HCT116 (cell line): Measurements from ENCODE around the gene AKAP9. TPM values are rescaled to one million over a fixed set of nuclear protein-coding genes. Genes with fewer than 3 reads are reported as not detected.

Source experiments
- ATAC-seq: fragments of 200-7000 bp; cut with Tn5 transposase; 2 replicates; pipeline ENCODE4 v1.9.1; 2020; ENCODE audit warnings: mild to moderate bottlenecking, moderate library complexity
- BruUV-seq: library from RNA; stranded (reverse); fragments of 400-500 nt; replicated peaks from 2 replicates; lab custom pipeline; 2021; lab: Mats Ljungman, UMichigan
- CTCF ChIA-PET: fragments of 300-600 bp; sonication (Branson Sonifier 250); formaldehyde crosslinking; loops from one replicate; lab custom pipeline; 2021; ENCODE audit warnings: antibody characterized with exemption; lab: Charles Lee
- POLR2A ChIA-PET: fragments of 300-600, 350-600 bp; sonication (Branson Sonifier 250); formaldehyde crosslinking; loops from one replicate; lab custom pipeline; 2021; ENCODE audit warnings: antibody characterized with exemption; lab: Charles Lee
- RAD21 ChIA-PET, 2 experiments: fragments of 300-600 bp; sonication (Branson Sonifier 250); formaldehyde crosslinking; loops; one replicate each; lab custom pipeline; 2023; ENCODE audit warnings: low total read pairs in 2 of 2; ENCODE audit not compliant: uncharacterized antibody in 2 of 2, unreplicated experiment in 2 of 2, low non-redundant PET in 1 of 2; lab: Charles Lee
- DNase-seq: peaks from one replicate; pipeline ENCODE4 v3.0.0-alpha.2; 2010; ENCODE audit warnings: low read depth, low spot score
- H2AFZ ChIP-seq: fragments of 200-600 bp; shearing (Covaris generic), sonication (generic); 2 replicates; pipeline ENCODE4 v1.6.1; 2017; ENCODE audit warnings: low read depth, mixed run types, mixed read lengths, antibody characterized with exemption, low read length; ENCODE audit not compliant: poor library complexity, severe bottlenecking
- H3K27ac ChIP-seq: 2 replicates; pipeline ENCODE4 v1.5.1; 2012; ENCODE audit warnings: low read depth, low read length
- H3K27me3 ChIP-seq: fragments of 200-600 bp; sonication (generic); 2 replicates; pipeline ENCODE4 v1.6.1; 2016; ENCODE audit warnings: mixed run types, low read length, mixed read lengths; ENCODE audit not compliant: insufficient read depth
- H3K36me3 ChIP-seq, 2 experiments: fragments of 200-500 bp in 1 of 2; fragments of 200-600 bp in 1 of 2; sonication (Bioruptor generic) in 1 of 2; sonication (generic) in 1 of 2; 2 replicates each; pipeline versions ENCODE4 v1.5.1 to v1.6.1; 2014 to 2016; ENCODE audit warnings: low read length in 2 of 2, inconsistent platforms in 1 of 2, mixed read lengths in 1 of 2, mixed run types in 1 of 2; ENCODE audit not compliant: insufficient read depth in 2 of 2, control insufficient read depth in 1 of 2
- H3K4me1 ChIP-seq, 2 experiments: fragments of 200-600 bp in 1 of 2; sonication (generic) in 1 of 2; 2 replicates each; pipeline versions ENCODE4 v1.5.1 to v1.6.1; 2012 to 2017; ENCODE audit warnings: low read length in 2 of 2, inconsistent platforms in 1 of 2, mild to moderate bottlenecking in 1 of 2, mixed read lengths in 1 of 2, mixed run types in 1 of 2, moderate library complexity in 1 of 2; ENCODE audit not compliant: insufficient read depth in 2 of 2, control insufficient read depth in 1 of 2
- H3K4me2 ChIP-seq: fragments of 200-600 bp; sonication (generic); 2 replicates; pipeline ENCODE4 v1.6.1; 2017; ENCODE audit warnings: mixed run types, low read length, mixed read lengths
- H3K4me3 ChIP-seq, 2 experiments: fragments of 200-600 bp in 1 of 2; sonication (generic) in 1 of 2; replicated peaks in 1 of 2; 2 replicates each; pipeline ENCODE4 v1.5.1; 2011 to 2016; ENCODE audit warnings: low read length in 2 of 2, control low read depth in 1 of 2, low read depth in 1 of 2, mild to moderate bottlenecking in 1 of 2, mixed read lengths in 1 of 2, mixed run types in 1 of 2
- H3K79me2 ChIP-seq: fragments of 200-600 bp; sonication (generic); 2 replicates; pipeline ENCODE4 v1.6.1; 2017; ENCODE audit warnings: mild to moderate bottlenecking, mixed run types, low read length, moderate library complexity, mixed read lengths; ENCODE audit not compliant: insufficient read depth
- H3K9ac ChIP-seq: fragments of 200-600 bp; sonication (generic); 2 replicates; pipeline ENCODE4 v1.6.1; 2016; ENCODE audit warnings: low read length, mixed read lengths
- H3K9me2 ChIP-seq: fragments of 200-600 bp; sonication (generic), shearing (Covaris generic); 2 replicates; pipeline ENCODE4 v1.6.1; 2017; ENCODE audit warnings: mixed run types, mild to moderate bottlenecking, moderate library complexity; ENCODE audit not compliant: insufficient read depth
- H3K9me3 ChIP-seq, 2 experiments: fragments of 200-500 bp in 1 of 2; fragments of 200-600 bp in 1 of 2; sonication (Bioruptor generic) in 1 of 2; sonication (generic) in 1 of 2; 2 replicates each; pipeline ENCODE4 v1.6.1; 2014 to 2017; ENCODE audit warnings: low read length in 2 of 2, mixed read lengths in 2 of 2, inconsistent platforms in 1 of 2, low read depth in 1 of 2, mild to moderate bottlenecking in 1 of 2, mixed run types in 1 of 2, moderate library complexity in 1 of 2; ENCODE audit not compliant: control insufficient read depth in 1 of 2, insufficient read depth in 1 of 2
- H4K20me1 ChIP-seq: fragments of 200-600 bp; sonication (generic), shearing (Covaris generic); 2 replicates; pipeline ENCODE4 v1.6.1; 2017; ENCODE audit warnings: mixed run types, mild to moderate bottlenecking, moderate library complexity; ENCODE audit not compliant: insufficient read depth
- CEBPB ChIP-seq: IDR thresholded peaks from 2 replicates; pipeline ENCODE4 v1.6.1; 2012; ENCODE audit warnings: low read depth
- EZH2phosphoT487 ChIP-seq: fragments of 200-600 bp; IDR thresholded peaks from 2 replicates; pipeline ENCODE4 v1.6.1; 2018; ENCODE audit warnings: antibody characterized with exemption, borderline replicate concordance
- YY1 ChIP-seq: IDR thresholded peaks from 2 replicates; pipeline ENCODE4 v1.6.1; 2011; ENCODE audit warnings: low read length, low read depth, moderate library complexity, mild to moderate bottlenecking; ENCODE audit not compliant: insufficient replicate concordance; ENCODE audit errors: extremely low read depth
- ZNF274 ChIP-seq: fragments of 200-500 bp; sonication (Bioruptor generic); IDR thresholded peaks from 2 replicates; pipeline ENCODE4 v1.6.1; 2014; ENCODE audit warnings: mild to moderate bottlenecking, low read depth, low read length, inconsistent platforms
- intact Hi-C: fragments of 100-400 bp; cut with micrococcal nuclease; formaldehyde crosslinking; loops from 2 replicates; pipeline ENCODE4 v1.10.0; 2022
- total RNA-seq: library from RNA; stranded (reverse); gene quantifications from one replicate; pipeline ENCODE4 v1.2.1, GENCODE V29; 2021; ENCODE audit not compliant: unreplicated experiment

Gene AKAP9
- total RNA-seq, 1 experiment from 2014 or later: 32.6 TPM

GRCh38 chr7:92028686-92029085 is 88.0 kb downstream of the AKAP9 start:
- Histone ChIP-seq H3K9ac (no peak overlapping the region), H3K9me2 (no peaks in the 10 kb centered on the region), H2AFZ (no peak overlapping the region), H3K4me1 (no peaks in the 10 kb centered on the region), H3K79me2 (no peaks in the 10 kb centered on the region), H3K27me3 (no peaks in the 10 kb centered on the region), H3K36me3 (peaks cover 0 to under 1% of the 10 kb centered on the region in 2 experiments; a peak in 2 of 4 replicates), H3K4me3 (no peak overlapping the region)
- RAD21 ChIA-PET: no interaction called here
- DNase-seq: no peak
- CTCF ChIA-PET: no interaction called here
- TF ChIP-seq ZNF274: no peak
- TF ChIP-seq YY1: no peak
- TF ChIP-seq EZH2phosphoT487: no peak
- TF ChIP-seq, all 23 proteins: peak for 0
- intact Hi-C loops: no loop called here
- no TSS peak for BruUV-seq
- H3K27ac ChIP-seq: no peak overlapping the region
- H3K4me2 ChIP-seq: no peak overlapping the region
- no peaks in the 10 kb centered on the region for H4K20me1 ChIP-seq
- no peaks in the 10 kb centered on the region for H3K9me3 ChIP-seq
- no peak for ATAC-seq
- POLR2A ChIA-PET: no interaction called here

DNA sequence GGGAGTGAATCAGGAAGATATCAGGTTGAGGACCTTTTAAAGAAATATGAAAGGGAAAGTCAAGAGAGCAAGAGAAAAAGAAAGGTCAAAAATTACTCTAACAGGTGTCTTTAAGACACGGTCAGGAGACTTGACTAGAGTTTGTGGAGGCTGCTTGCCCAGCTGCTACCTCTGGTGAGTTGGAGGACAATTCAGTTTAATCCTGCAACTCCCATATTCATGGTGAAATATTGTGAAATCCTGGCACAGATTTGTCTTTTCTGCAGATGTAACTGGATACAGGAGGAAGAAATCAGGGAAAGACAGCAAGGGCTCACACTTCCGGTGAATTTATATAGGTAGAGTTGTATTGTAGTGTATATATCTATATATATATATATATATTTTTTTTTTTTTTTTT is 93.5 kb downstream of the AKAP9 start:
- BruUV-seq: no TSS peak
- Histone ChIP-seq H3K36me3 (no peaks in the 10 kb centered on the region), H3K4me1 (no peaks in the 10 kb centered on the region), H3K9me2 (no peaks in the 10 kb centered on the region), H3K79me2 (no peaks in the 10 kb centered on the region), H3K4me2 (no peak overlapping the region), H4K20me1 (no peaks in the 10 kb centered on the region), H3K9ac (no peak overlapping the region), H3K27ac (no peak overlapping the region), H3K4me3 (no peak overlapping the region), H3K9me3 (no peaks in the 10 kb centered on the region), H3K27me3 (no peaks in the 10 kb centered on the region), H2AFZ (no peak overlapping the region)
- ChIA-PET POLR2A (no interaction called here), CTCF (no interaction called here), RAD21 (no interaction called here)
- intact Hi-C loops: no loop called here
- DNase-seq (no peak), ATAC-seq (no peak)
- TF ChIP-seq CEBPB: no peak
- TF ChIP-seq EZH2phosphoT487: no peak
